WI38 (cell line): ENCODE results near the gene MYCN.

Source experiments
- H3K4me3 ChIP-seq: 2 replicates; pipeline ENCODE4 v1.5.1; 2011; ENCODE audit warnings: low read depth, mild to moderate bottlenecking, control low read depth, low read length
- TF ChIP-seq, protein P1 (sequence below): IDR thresholded peaks from 2 replicates; pipeline ENCODE4 v1.5.1; 2012; ENCODE audit warnings: low read depth, mild to moderate bottlenecking, control low read depth, low read length

The MYCN gene

GRCh38 chr2:15929861-15930260 lies 10.5 kb upstream of the MYCN start:
- no peak overlapping the region for H3K4me3 ChIP-seq
- TF ChIP-seq, protein P1, sequence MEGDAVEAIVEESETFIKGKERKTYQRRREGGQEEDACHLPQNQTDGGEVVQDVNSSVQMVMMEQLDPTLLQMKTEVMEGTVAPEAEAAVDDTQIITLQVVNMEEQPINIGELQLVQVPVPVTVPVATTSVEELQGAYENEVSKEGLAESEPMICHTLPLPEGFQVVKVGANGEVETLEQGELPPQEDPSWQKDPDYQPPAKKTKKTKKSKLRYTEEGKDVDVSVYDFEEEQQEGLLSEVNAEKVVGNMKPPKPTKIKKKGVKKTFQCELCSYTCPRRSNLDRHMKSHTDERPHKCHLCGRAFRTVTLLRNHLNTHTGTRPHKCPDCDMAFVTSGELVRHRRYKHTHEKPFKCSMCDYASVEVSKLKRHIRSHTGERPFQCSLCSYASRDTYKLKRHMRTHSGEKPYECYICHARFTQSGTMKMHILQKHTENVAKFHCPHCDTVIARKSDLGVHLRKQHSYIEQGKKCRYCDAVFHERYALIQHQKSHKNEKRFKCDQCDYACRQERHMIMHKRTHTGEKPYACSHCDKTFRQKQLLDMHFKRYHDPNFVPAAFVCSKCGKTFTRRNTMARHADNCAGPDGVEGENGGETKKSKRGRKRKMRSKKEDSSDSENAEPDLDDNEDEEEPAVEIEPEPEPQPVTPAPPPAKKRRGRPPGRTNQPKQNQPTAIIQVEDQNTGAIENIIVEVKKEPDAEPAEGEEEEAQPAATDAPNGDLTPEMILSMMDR = no peak

GRCh38 chr2:15930589-15931318 lies 9.6 kb upstream of the MYCN start:
- H3K4me3 ChIP-seq = no peak overlapping the region
- TF ChIP-seq, protein P1 = no peak

DNA sequence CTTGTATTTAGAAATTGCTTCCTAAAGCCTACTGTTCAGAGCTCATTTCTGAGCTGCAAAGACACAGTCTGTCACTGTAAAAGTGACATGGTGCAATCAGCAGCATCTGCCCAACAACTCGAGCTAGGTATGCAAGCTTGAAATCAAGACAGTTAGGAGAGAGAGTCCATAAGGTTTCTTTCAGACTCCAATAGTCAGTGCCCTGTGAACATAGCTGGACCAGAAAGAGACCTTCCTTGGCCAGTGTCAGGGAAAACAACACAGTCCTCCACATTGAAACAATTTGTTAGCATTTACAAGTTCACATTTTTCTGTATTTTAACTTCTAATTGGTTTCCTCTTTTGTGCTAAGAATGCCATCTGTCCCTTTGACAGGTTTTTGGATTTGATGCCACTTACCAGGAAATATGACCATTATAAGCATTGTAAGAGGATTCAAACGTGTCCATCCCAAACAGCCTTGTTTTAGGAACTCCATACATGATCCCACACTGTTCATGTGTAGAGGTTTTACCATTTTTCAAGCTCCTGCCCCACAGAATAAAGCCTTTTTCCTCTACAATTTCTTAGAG lies 8.9 kb upstream of the MYCN start:
- H3K4me3 ChIP-seq = no peak overlapping the region
- TF ChIP-seq, protein P1 = no peak

DNA sequence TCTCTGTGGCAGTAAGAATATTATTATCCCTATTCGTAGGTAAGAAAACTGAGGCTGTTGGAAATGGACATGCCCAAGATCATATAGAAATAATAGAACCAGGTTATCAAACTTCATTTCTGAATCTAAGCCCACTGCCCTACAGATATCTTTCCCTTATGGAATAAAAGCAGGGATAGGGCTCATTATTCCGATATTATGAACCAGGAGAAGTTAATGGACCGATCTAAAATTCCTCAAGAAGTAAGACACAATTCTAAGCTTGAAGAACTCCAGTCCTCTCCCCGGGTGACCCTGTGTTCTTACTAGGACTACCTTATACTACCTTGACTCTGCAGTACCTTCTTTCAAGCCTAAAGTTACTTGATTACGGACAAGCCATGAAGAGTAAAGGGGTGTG lies 8.4 kb upstream of the MYCN start:
- H3K4me3 ChIP-seq = no peak overlapping the region
- TF ChIP-seq, protein P1 = no peak

GRCh38 chr2:15932394-15933183 lies 7.8 kb upstream of the MYCN start:
- no peak overlapping the region for H3K4me3 ChIP-seq
- TF ChIP-seq, protein P1 = no peak

GRCh38 chr2:15933184-15933845 lies 7.0 kb upstream of the MYCN start:
- TF ChIP-seq, protein P1 = no peak
- H3K4me3 ChIP-seq = no peak overlapping the region
